Umbilical cord (tissue), 2 donors: Measurements from ENCODE around the gene GATD1. TPM values are rescaled to one million over a fixed set of nuclear protein-coding genes. Genes with fewer than 3 reads are reported as not detected.

ENCODE experiments used
- DNase-seq: peaks from one replicate; pipeline ENCODE4 v3.0.0-alpha.2; 2015; ENCODE audit warnings: low spot score
- total RNA-seq: library from RNA; depleted of rRNA; stranded (reverse); fragments of >200 nt; gene quantifications from one replicate; pipeline ENCODE4 v1.2.3, GENCODE V29; 2014; ENCODE audit warnings: low replicate concordance; ENCODE audit not compliant: insufficient read depth

The GATD1 gene
- total RNA-seq: 26.2 TPM

- DNase-seq: peak; percentile 94
Observed at GRCh38 chr11:777288-778255, at the start of gene GATD1. TSS of gene GATD1 (minus strand) at chr11:777487. CDS start at chr11:777462, 25 bp downstream.

- DNase-seq: no peak
Observed at GRCh38 chr11:826836-827145, 49.5 kb upstream of the GATD1 start.

- DNase-seq: no peak
Observed at GRCh38 chr11:826227-826621, 48.9 kb upstream of the GATD1 start.

- DNase-seq: no peak
Observed at GRCh38 chr11:825366-826226, 48.3 kb upstream of the GATD1 start.

GRCh38 chr11:824942-825341 lies 47.7 kb upstream of the GATD1 start:
- DNase-seq: no peak

- no peak for DNase-seq
Observed at GRCh38 chr11:824292-824880, 47.1 kb upstream of the GATD1 start.

GRCh38 chr11:823441-824291 lies 46.4 kb upstream of the GATD1 start:
- DNase-seq: no peak

- no peak for DNase-seq
Observed at GRCh38 chr11:821512-822371, 44.5 kb upstream of the GATD1 start.

GRCh38 chr11:820655-821511 lies 43.6 kb upstream of the GATD1 start:
- DNase-seq: no peak

- DNase-seq: peak; percentile 63
Observed at GRCh38 chr11:819943-820649, 42.8 kb upstream of the GATD1 start.

- DNase-seq: peak; percentile 92
Observed at GRCh38 chr11:819129-819931, 42.0 kb upstream of the GATD1 start.

- no peak for DNase-seq
Observed at GRCh38 chr11:818396-819128, 41.3 kb upstream of the GATD1 start, which contains the start of gene PNPLA2. TSS of gene PNPLA2 (plus strand) at chr11:818914. CDS start at chr11:819719, 805 bp downstream.

GRCh38 chr11:816433-816779 lies 39.1 kb upstream of the GATD1 start:
- DNase-seq: no peak

GRCh38 chr11:815675-816432 lies 38.6 kb upstream of the GATD1 start:
- DNase-seq: no peak

- DNase-seq: no peak
Observed at GRCh38 chr11:813456-814096, 36.3 kb upstream of the GATD1 start.

GRCh38 chr11:813072-813455 lies 35.8 kb upstream of the GATD1 start:
- no peak for DNase-seq
